SIG-M5 treated with dmso at 0.1 percent for 504 hours (cell line): ENCODE results near the gene CTDP1.

Experiments
- DNase-seq: peaks from one replicate; lab custom pipeline; 2025; ENCODE audit not compliant: unreplicated experiment; lab: John Stamatoyannopoulos, UW

CTDP1 gene

GRCh38 chr18:79779700-79780190 lies 100.1 kb downstream of the CTDP1 start:
- DNase-seq: no peak

GRCh38 chr18:79780547-79780946 lies 100.9 kb downstream of the CTDP1 start:
- DNase-seq: no peak

- no peak for DNase-seq
Observed at GRCh38 chr18:79781331-79781941, 101.8 kb downstream of the CTDP1 start.

GRCh38 chr18:79782566-79783308 lies 103.1 kb downstream of the CTDP1 start:
- no peak for DNase-seq

- no peak for DNase-seq
Observed at GRCh38 chr18:79784071-79784913, 104.7 kb downstream of the CTDP1 start.

DNA sequence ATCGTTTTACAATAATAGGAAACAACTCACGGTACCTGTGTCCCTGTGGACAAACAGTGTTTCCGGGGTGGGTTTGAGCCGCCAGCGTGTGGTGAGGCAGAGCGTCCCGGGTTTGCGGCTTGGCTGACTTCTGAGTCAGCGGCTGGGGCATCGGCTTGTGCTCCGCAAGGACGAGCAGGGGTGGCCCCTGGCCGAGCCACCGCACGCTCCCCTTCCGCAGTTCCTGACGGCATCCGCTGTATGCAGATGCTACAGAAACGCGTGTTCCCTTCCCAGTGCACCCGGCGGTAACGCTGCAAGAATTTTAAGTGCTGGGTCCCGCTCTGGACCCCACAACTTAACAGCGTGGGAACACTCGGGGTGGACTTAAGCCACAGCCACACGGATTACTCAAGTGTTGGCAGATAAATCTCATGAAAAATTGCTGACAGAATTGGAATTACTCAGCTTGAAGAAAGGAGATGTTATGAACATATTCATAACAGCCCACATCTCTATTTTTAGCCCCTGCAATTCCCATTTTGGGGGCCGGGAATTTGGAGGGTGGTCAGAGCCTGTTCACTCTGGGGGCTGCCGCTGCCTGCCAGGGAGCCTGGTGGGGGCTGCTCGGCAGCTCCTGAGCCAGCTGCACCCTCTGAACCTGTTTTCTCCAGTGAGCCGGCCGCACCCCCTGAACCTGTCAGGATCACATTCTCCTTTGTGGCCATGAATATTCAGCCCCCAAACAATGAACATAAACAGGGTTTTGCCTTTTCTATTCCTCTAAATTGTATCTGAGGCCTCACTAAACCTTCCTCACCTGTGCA lies 105.6 kb downstream of the CTDP1 start:
- DNase-seq: no peak

GRCh38 chr18:79785831-79786230 lies 106.2 kb downstream of the CTDP1 start:
- DNase-seq: no peak

DNA sequence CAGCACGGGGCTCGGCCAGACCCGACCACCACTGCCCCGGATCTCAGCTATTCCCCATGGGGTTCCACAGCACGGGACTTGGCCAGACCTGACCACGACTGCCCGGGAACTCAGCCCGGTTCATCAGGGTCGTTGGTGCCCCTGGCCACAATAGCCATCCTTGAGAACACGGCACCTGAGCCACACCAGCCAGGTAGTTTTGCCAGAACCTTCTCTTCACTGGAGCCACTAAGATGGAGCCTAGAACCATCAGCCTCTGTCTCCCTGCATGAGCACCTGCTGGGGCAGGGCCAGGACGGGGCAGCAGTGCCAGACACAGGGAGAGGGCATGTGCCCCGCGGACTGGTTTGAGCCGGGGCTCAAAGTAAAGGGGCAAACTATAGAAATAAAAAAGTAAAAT lies 106.7 kb downstream of the CTDP1 start:
- no peak for DNase-seq

DNA sequence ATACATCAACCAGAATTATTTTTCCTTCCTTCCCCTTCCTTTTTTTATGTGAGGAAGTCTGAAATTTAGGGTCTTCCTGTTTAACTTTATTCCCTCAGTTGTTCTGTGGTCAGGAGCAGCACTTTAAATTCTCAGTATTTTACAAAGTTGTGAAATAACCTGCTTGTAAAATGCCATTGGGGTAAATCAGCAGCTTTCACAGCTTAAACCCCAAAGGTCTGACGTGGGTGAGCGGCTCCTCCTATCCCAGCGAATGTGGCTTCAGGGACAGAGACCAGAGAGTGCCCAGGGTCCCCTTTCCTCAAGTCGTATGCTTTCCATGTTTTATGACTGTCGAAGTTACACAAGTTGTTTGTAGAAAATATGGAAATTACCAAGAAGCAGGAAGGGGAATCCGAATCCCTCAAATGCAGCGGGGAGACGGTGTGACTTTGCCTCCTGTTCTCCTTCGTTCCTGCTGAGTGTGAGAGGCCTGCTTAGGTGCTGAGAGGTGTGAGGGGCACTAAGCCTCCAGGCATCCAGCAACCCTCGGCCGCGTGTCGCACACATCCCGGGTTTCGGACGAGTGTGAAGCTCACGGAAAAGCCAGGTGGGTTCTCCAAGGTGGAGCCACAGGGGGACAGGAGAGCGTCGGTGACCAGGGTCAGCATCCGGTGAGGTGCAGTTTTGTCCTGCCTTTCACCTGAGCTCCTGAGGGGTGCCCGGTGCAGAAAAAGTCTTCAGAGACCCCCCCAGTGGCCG lies 107.4 kb downstream of the CTDP1 start:
- DNase-seq: peak; percentile 54

- no peak for DNase-seq
Observed at GRCh38 chr18:79787527-79787864, 107.9 kb downstream of the CTDP1 start.

DNA sequence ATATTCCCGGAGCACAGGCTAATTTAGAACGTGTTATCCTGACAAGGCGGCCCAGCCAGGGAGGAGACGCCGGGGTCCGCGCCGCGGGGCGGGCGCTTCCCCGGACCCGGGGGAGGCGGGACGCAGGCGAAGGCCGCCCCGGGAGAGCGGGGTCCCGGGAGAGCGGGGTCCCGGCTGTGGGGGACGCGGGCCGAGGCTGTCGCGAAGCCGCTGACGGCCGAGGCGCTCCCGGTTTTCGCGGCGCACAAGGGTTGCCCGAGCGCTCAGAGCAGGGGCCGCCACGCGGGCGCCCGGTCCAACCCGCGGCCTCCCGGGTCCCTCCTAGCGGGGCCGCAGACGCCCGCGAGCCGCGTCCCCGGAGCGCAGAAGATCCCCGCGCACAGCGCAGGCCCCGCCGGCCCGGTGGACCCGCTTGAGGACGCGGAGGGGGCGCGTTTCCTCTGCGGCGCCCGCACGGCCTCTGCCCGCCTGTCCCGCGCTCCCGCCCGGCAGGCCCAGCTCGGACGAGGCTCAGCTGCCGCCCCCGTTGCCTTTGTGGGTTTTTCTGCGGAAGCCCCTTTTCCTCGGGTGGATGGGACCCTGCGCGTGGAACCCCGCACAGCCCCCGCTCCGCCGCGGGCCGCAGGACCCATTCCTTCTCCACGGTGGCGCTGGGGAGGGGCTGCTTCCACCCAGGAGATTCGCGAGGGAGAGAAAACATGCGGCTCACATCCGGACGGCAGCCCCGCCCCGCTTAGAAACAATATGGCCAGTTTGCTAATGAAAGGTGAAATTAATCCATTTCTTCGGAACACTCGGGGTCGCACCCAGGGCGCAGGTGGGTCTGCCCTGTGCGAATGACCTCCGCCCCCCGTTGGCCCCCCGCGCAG lies 108.5 kb downstream of the CTDP1 start:
- no peak for DNase-seq

GRCh38 chr18:79788734-79789085 lies 109.1 kb downstream of the CTDP1 start:
- no peak for DNase-seq

GRCh38 chr18:79789091-79789891 lies 109.7 kb downstream of the CTDP1 start:
- DNase-seq: no peak

GRCh38 chr18:79789901-79790890 lies 110.6 kb downstream of the CTDP1 start:
- no peak for DNase-seq

- DNase-seq: peak; percentile 99
Observed at GRCh38 chr18:79790996-79791972, 111.7 kb downstream of the CTDP1 start.
